GM21367 (cell line): ENCODE measurements around the gene KIAA1671.

Source experiments
- ATAC-seq: cut with Tn5 transposase; IDR thresholded peaks from one replicate; pipeline ENCODE4 v1.9.1; 2021; ENCODE audit not compliant: unreplicated experiment

Gene KIAA1671

DNA sequence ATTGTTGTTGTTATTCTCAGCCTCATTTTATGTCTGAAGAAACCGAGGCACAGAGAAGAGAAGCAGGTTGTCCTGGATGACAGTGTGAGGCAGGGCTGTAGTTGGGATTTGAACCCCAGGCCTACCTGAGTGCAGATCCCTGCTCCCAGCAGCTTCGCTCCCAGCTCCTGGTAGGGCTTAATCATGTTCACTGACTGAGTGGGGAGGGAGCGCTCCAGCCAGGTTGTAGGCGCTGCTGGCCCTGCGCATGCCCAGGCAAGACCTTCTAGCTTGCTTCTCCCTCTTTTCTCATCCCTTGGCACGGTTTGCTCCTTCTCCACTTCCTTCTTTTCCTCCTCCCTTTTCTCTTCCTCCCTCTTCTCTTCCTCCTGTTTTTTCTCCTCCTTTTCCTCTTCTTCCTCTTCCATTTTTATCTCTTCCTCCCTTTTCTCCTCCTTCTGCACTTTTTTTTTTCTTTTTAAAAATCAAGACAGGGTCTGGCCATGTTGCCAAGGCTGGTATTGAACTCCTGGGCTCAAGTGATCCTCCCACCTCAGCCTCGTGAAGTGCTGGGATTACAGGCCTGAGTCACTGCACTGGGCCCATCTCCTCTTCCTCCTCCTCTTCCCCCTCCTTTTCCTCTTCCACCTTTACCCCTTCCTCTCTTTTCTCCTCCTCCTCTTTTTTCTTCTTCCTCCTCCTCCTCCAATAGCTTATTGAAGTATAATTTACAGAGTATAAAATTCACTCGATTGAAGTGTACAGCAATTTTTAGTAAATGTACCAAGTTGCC lies 109.3 kb downstream of the KIAA1671 start:
- ATAC-seq: no peak

DNA sequence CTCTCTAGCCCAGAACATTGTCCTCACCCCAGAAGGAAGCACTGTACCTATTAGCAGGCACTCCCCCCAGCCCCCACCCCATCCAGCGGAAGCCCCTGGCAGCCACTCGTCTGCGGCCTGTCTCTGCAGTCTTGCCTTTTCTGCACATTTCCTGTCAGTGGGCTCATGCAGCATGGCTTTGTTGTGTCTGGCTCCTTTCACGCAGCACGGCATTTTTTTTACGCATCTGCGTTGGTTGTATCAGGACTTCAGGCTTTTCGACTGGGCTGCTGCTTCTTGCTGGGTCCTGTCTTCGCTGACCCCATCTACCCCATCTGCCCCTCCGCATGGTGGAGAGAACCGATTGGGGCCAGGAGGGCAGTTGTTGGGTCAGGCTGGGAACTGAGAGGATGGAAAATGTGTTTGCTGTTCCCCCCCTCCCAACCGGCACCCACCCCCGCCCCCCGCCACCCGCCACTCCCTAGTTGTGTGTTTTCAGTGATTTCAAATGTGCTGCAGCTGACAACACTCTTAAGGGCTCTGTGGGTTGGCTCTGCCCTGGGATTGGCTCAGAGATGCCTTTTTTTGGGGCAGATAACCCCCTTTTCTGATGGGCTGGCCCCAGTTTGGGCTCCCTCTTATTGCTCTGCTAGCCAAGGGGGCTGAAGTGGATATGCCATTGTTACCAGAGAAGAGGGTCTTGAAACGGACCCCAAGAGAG lies 110.0 kb downstream of the KIAA1671 start:
- no peak for ATAC-seq

DNA sequence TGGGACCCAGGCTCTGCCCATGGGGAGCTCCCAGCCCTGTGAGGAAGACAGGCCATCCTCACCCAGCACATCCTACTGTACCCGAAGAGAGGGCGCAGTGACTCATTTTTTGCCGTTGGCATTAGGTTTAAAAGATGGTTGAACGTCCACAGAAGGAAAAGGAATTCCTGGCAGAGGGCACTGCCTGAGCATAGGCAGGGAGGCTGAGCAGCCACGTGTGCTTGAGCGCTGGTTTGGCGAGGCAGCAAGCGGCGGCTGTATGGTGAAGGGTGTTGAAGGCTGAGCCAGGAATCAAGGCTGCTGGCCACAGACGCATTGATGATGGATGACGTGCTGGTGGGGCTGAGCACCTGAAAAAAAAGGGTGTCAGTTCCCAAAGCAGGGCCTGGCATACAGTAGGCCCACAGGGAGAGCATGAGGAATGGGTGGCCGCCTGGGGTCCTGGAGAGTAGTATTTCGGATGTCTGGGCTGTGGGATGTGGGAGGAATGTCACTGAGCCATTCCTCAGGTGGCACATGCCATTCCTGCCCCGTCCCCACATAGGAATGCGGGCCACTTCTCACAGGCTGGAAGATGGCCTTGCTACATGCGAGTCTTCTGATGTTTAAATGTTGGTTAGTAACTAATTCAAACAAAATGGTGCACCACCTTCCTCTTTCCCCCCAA lies 112.5 kb downstream of the KIAA1671 start:
- ATAC-seq: no peak

DNA sequence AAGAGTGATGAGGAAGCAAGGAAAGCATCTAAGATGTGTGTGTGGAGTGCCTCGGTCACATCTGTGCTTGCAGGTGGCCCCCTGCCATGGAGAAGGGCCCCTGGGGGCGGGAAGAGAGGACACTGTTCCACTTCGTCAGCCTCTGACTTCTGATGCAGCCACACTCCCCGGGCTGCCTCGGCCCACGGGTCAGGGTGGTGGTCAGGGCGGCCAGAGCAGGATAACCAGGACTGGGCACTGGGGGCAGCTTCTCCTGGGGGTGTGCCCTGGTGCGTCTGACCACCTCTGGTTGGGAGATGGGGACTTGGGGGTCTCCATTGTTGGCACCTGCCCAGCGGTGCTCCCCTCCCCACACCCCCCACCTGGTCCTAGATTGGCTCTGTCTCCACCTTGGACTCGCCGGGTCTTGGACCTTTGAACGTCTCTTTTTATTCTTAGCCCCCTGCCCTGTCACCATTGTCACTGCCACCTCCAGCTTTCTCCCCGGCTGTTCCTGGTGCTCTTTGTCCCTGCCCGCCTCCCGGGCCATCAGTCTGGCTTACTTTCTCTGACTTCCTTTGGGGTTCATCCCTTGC lies 114.4 kb downstream of the KIAA1671 start:
- ATAC-seq: no peak

DNA sequence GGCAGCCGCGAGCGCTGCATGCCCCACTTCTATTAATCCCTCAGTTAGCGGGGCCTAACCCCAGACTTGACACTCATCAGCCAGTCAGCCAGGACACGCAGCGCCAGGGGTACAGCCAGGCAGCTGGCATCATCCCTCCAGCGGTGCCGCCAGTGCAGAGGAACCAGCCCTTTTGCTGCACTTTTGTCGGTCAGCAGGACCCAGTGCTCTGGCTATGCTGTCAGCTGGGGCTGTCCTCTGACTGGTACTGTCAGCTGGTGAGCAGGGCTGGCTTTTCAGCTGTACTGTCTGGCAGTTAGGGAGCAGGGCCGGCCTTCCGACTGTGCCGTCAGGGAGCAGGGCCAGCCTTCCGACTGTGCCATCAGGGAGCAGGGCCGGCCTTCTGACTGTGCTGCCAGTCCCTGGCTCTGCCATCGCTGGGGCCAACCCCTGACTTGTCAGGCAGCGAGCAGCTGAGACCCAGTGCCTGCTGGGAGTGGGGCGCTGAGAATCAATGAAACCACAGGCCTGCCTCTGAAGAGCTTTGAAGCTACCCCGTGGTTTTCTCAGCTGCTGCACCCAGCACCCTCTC lies 115.4 kb downstream of the KIAA1671 start:
- no peak for ATAC-seq

DNA sequence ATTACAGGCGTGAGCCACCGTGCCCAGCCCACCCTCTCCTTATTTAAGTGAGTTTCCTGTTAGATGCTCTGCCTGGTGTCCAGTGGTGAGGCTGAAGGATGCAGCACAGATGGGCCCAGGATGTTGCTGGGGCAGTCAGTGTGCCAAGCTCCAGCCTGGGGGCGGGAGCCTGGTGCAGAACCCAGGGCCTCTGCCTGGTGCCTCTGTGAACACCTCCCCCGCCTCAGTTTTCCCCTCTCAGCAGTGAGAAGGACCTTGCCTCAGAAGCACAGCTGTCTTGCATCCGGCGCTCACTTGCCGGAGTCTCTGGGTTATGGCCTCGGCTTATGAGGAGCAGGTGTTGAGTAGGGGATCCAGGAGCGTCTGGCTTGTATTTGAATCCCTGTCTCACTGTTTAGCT lies 116.2 kb downstream of the KIAA1671 start:
- no peak for ATAC-seq

DNA sequence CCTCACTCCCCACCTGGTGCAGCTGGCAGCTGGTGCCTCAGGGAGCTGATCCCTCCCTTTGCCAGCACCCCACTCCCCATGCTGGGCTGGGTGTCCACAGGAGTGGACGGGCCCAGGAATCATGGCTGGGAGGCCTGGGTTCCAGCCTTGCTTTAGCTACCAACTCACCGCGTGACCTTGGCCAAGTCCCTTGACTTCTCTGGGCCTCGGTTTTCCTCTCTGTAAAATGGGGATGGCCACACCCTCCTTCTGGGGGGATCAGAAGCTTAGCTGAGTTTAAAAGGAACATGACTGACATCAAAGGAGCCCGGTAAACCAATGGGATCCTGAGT lies 116.9 kb downstream of the KIAA1671 start:
- no peak for ATAC-seq

DNA sequence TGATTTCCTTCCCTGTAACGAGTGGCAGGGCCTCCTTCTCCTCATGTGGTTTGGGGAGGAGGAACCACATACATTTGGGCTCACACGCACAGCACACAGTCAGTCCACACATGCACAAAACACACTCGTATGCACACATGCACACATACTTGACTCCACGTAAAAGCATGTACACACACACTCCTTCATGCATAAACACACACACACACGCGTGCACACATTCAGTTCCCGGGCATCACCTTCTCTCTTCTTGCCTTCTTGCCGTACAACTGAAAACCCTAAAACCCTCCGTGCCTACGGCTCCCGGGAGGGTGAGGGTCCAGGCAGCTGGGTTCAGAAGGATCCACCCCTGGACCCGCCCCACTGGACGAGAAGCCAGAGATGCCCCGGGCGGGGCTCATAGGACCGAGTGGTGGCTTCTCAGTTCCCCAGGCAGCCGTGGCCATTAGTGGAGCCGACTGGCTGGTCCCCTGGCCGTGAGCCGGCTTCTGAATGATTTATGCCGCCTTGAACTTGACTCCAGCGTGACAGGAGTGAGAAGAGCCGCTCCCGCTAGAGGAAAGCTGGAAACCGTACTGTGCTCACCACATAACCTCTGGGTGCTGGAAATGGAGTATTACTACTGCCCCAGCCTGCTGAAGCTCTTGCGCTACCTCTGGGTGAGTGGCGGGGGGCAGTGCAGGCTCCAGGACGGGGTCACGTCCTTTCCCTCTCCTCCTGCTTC lies 117.4 kb downstream of the KIAA1671 start:
- ATAC-seq: no peak

DNA sequence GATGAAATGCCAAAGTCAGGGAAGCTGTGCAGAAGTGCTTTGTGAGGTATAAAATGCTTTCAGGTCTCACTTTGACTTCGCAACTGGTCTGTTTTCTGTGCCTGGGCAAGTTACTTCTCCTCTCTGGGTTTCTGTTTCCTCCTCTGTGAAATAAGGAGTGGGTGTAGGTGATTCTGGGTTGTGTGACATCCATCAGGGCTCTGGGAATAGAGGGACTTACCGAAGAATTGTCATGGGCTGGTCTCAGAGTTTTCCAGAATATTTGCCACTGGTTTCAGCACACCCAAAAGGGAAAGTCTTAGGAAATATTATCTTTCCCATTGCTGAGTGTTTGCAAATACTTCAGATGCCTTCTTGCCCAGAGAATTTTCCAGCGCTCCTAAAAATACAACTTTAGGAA lies 118.4 kb downstream of the KIAA1671 start:
- ATAC-seq: no peak

DNA sequence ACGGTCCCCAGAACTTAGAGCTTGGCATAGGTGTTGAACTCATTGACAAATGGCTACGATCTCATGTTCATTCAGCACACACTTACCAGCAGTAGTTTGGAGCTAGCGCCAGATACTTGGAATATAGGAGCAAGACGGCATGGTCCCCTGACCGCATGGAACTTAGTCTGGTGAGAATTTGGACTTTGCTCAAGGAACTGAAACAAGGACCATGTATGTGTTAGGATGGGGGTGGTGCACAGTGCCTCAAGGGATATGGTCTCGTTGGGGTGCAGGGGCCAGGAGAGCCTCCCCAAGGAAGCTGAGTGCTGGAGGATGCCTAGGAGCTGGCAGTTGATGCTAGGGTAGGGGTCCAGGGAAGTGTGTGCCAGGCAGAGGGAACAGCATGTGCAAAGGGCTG lies 119.2 kb downstream of the KIAA1671 start:
- ATAC-seq: no peak

DNA sequence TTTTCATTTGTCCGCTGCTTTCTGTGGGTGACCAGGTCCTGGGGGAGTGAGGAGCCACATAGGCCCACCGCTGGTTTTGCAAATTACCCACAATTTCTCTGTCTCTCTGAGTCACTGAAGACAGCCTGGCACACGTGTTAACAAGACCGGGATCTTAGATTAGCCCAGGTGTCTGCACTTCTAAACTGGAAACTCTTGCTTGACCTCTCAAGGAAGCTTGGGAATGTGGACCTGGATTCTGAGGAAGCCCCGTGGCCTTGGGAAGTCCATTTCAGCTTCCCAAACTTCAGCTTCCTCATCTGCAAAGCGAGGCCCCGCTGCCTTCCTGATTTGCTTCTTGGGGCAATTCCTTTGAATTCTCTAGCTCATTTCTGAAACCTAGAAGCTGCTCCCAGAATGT lies 119.9 kb downstream of the KIAA1671 start:
- ATAC-seq: no peak

DNA sequence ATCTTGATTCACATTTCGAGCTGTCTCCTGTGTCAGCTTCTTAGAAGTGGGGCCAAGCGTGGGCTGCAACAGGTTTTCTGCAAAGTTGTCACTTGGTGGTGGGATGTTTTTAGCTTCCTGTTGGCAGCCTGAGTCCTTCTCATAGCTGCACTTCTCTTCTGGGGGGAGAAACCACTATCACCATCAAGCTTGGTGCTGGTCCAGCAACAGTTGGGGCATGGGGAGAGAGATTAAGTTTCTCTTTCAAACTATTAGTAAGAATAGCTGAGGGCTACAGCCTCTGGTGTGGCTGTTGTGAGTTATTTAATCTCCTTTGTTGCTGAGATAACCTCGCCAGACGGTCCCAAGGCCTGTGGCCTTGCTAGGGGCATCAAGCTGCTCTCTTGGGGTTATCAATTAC lies 123.8 kb downstream of the KIAA1671 start:
- ATAC-seq: no peak

DNA sequence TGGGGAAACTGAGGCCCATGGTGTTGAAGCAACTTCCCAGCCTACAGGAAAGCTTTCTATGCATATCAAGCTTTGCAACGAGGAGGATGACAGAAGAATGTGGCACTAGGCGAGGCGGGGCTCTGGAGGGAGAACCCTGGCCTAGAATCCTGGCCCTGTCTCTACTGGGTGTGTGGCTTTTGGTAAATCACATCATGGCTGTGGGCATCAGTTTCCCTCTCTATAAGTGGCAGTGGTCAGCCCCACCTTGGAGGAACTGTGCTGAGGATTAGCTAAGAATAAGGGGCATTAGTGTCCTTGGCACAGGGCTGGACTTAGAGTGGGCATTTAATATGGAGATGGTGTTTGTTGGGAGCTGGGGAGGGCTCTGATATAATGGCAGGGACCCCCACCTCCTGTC lies 124.5 kb downstream of the KIAA1671 start:
- no peak for ATAC-seq

DNA sequence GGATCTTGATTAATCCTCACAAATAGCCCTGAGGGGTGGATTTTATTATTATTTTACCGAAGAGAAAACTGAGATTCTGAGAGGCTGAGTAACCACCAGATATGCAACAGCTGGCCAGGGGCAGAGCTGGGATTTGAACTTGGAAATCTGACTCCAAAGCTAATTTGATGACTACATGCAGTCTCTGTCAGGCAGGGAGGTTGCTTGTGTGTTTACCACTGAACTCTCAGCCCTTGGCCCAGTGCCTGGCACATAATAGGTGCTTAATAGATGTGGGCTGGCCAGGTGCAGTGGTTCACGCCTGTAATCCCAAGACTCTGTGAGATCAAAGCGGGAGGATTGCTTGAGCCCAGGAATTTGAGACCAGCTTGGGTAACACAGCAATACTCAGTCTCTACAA lies 125.4 kb downstream of the KIAA1671 start:
- ATAC-seq: no peak

DNA sequence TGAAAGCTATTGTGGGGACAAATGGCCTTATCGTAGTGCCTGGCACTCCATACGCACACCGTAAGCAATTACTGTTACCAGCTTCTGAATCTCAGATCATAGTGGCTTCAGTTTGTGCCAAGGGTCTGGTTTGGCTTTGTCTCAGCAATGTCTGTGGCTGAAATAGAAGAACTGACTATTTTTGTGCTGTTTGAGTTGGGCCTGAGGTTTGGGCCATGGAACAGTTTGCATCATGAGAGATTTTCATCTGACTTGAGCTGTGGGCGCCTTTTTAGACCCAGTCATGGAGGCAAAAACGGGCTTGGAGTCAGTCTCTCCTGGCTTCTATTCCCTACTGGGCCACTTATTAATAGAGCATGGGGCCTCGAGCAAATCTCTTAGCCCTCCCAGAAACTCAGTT lies 126.1 kb downstream of the KIAA1671 start:
- no peak for ATAC-seq

DNA sequence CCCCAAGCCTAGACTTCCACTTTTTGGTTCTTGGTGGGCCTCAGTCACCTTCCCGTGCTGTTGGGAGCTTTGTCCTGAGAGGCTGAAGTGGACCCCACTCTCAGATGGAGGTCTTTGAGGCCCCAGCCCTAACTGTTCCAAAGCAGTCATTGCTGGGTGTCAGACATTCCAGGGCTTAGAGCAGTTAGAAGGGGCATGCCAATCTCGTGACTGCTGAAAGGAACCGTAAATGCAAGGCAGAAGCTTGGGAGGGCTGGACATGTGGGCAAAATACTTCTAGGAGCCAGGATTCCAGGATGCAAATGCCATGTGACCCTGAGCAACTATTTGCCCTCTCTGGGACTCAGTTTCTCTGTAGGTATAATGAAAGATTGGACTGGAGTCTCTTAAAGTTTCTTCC lies 128.3 kb downstream of the KIAA1671 start:
- no peak for ATAC-seq

DNA sequence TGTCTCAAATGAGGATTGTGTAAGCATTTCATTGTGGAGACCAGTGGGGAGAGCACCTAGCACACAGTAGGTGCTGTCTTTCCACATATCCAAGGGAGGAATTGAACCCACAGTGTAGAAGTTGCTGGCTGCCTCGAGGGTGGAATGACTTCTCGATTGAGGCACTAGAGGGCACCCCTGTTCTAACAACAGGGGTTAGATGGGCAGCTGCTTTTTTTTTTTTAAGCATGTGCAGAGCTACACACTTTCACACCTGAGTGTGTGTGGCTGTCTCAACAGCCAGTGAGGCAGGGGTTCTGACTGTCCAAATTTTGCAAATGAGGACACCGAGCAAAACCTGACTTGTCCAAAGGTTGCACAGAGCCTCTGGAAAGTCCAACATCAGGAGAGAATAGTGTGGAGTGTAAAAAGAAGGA lies 128.9 kb downstream of the KIAA1671 start:
- ATAC-seq: no peak

DNA sequence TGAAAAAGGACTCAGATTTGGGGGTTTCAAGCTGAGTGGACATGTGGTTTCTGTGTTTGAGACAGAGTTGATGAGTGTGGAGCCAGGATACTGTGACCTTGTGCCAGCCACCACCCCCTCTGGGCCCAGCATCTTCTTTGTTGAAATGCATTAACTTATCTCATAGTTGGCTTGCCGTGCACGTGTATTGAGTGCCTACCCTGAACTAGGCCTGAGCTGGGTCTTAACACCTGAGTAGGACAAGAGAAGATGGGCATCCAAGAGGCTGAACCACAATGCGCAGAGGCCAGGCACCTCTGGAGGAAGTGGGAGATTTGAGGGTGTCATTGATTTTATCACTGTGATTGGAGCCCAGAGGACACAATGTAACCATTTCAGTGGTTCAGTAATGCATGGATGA lies 129.6 kb downstream of the KIAA1671 start:
- ATAC-seq: no peak

DNA sequence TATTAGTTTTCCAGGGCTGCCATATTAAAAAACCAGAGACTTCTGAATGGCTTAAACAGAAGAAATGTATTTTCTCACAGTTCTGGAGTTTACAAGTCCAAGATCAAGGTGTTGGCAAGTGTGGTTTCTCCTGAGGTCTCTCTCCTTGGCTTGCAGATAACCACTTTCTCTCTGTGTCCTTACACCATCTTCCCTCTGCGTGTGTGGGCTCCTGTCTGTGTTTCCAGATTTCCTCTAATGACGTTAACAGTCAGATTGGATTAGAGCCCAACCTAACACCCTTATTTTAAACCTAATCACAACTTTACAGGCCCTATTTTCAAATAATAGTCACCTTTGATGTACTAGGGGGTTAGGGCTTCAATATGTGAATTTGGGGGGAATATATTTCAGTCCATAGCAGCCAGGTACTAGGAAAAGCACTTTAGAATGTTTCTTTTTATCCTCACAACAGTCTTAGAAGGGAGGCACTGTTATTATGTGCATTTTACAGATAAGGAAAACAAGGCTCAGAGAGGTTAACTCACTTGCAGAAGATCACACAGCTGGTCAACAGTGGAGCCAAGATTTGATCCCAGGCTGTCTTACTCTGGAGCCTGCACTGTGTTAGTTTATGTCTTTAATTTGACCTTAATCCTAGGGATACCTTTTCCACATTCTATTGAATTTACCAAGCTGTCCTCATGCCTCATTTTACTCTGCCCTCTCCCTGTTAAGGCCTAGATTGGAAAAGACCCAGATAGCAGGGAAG lies 130.7 kb downstream of the KIAA1671 start:
- ATAC-seq: no peak

DNA sequence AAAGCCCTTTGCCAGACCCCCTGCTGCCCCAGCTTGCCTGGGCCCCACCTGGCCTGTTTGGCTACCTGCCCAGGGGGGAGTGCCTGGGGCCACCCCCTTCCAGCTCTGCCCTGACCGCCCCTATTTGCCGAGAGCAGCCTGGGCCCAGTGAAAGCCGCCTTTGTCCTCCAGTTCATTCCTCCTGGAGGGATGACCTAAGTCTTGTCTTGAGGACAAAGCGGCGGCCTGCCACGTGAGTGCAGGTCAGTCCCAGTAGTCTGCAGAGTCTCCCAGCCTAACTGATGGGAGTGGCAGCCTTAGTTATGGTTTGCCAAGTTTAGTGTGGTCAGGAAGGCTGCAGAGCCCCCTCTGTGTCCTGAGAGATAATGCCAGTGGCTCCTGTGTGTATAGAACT lies 131.3 kb downstream of the KIAA1671 start:
- ATAC-seq: no peak
